Measurements from ENCODE around the gene PREX1.

GRCh38 chr20:48718786-48719578 is 108.8 kb downstream of the PREX1 start:
- TF ChIP-seq CTCF (IDR thresholded peaks at IDR 0.05 in 8 of 11, conservative IDR thresholded peaks at IDR 0.05 in 3 of 11) (no peak), POLR2A (IDR thresholded peaks at IDR 0.05) (no peak)

All from spleen (tissue), 7 donors.